Pancreas (tissue), 10 donors: ENCODE measurements around the gene TPBGL. TPM values are rescaled to one million over a fixed set of nuclear protein-coding genes. Genes with fewer than 3 reads are reported as not detected.

Source experiments
- ATAC-seq, 4 donors: fragments of 200-7000 bp; cut with Tn5 transposase; one replicate each; pipeline versions ENCODE4 v1.8.0 to v1.9.1; 2020; ENCODE audit warnings: mild to moderate bottlenecking in 4 of 4, moderate library complexity in 4 of 4
- DNase-seq, 6 donors: peaks; one replicate each; pipeline ENCODE4 v3.0.0-alpha.2; 2020
- FAIRE-seq: peaks from 2 replicates; lab custom pipeline; 2012; peaks lifted over from hg19 to GRCh38; lab: Jason Lieb, UNC
- H3K27ac ChIP-seq, 4 donors: fragments of 200-600 bp; sonication (generic); 1 replicate in 3 of 4; 2 replicates in 1 of 4; pipeline versions ENCODE4 v1.5.0 to v1.8.0; 2020
- H3K27me3 ChIP-seq, 4 donors: fragments of 200-600 bp; one replicate each; pipeline ENCODE4 v1.8.0; 2021
- H3K36me3 ChIP-seq, 3 donors: fragments of 200-600 bp; sonication (generic) in 1 of 3; one replicate each; pipeline versions ENCODE4 v1.5.0 to v1.8.0; 2020 to 2021
- H3K4me1 ChIP-seq, 3 donors: fragments of 200-600 bp; one replicate each; pipeline ENCODE4 v1.8.0; 2021
- H3K4me3 ChIP-seq, 4 donors: fragments of 200-600 bp; sonication (generic) in 2 of 4; one replicate each; pipeline versions ENCODE4 v1.5.0 to v1.8.0; 2020 to 2021
- H3K9me3 ChIP-seq, 4 donors: fragments of 200-600 bp; one replicate each; pipeline ENCODE4 v1.8.0; 2021
- CTCF ChIP-seq, 4 donors: fragments of 200-600 bp; sonication (generic) in 3 of 4; IDR thresholded peaks; one replicate each; pipeline versions ENCODE4 v1.5.0 to v1.8.0; 2021; ENCODE audit warnings: antibody characterized with exemption in 4 of 4
- WGBS, 2 donors: extraction: QIAGEN DNeasy Blood & Tissue Kit; methylation state at CpG; one replicate each; pipeline ENCODE4 v1.1.7; 2013; 5-methylcytosine and 5-hydroxymethylcytosine counted together
- intact Hi-C, 3 donors: fragments of 100-400 bp; cut with DNase I; formaldehyde crosslinking; loops; one replicate each; pipeline versions ENCODE4 v1.11.1 to v1.14.2; 2022
- polyA plus RNA-seq, 2 donors: library from polyadenylated mRNA; stranded (reverse); fragments of 200-250 nt; gene quantifications; one replicate each; pipeline ENCODE4 v1.2.3, GENCODE V29; 2013
- total RNA-seq, 6 donors: library from RNA; stranded (reverse); fragmentation: NEBNext Ultra II Directional in 4 of 6; extraction: Animal tissue kit (Norgen Biotek cat#: 25700) in 4 of 6; gene quantifications; one replicate each; pipeline versions ENCODE4 v1.2.1 to v1.2.4, GENCODE V29; 2021 to 2023
- donor health status: healthy with polysubstance abuse.
- donor health status: DM: no; HTN: no; CAD: no; lungs with moderate emphysema.
- donor health status: DM: no; HTN: no; CAD: no.
- donor health status: control.
- donor health status: control.
- donor health status: Bipolar disorder and iron deficiency.
- donor health status: DM: yes; HTN: yes; CAD: no.
- donor health status: DM: no; HTN: no; CAD: no.
- donor health status: DM: no; HTN: no; CAD: no.
- donor health status: DM: yes; HTN: yes; CAD: no.

TPBGL gene
- total and polyA plus RNA-seq, 8 donors, result 0.04 to 0.28 (median 0.09) TPM; not detected in 1

GRCh38 chr11:75291741-75292140 lies 51.2 kb downstream of the TPBGL start:
- no peak overlapping the region for H3K4me3 ChIP-seq
- no peak for DNase-seq
- 89 to 97% methylated on average over 5 to 6 of the region's 6 CpGs for WGBS, 2 donors
- H3K27ac ChIP-seq, result no peak overlapping the region
- intact Hi-C loops, result loop anchor here in 1 of 3 donors (10.0 kb wide), 1 partner anchor 63 kb away; the partner anchor contains the start of gene ARRB1
- H3K4me1 ChIP-seq, result no peaks in the 10 kb centered on the region
- TF ChIP-seq CTCF (IDR thresholded peaks at IDR 0.05), result no peak
- no peak for ATAC-seq
- no peaks in the 10 kb centered on the region for H3K9me3 ChIP-seq
- no peak for FAIRE-seq
- peaks cover 0 to 8% (median 0%) of the 10 kb centered on the region in 3 donors for H3K36me3 ChIP-seq
- no peaks in the 10 kb centered on the region for H3K27me3 ChIP-seq

- intact Hi-C loops, result loop anchor here in 1 of 3 donors (10.0 kb wide), 1 partner anchor 62 kb away; the partner anchor contains the start of gene ARRB1
- no peaks in the 10 kb centered on the region for H3K9me3 ChIP-seq
- FAIRE-seq, result no peak
- H3K27me3 ChIP-seq, result no peaks in the 10 kb centered on the region
- no peak overlapping the region for H3K27ac ChIP-seq
- TF ChIP-seq CTCF (IDR thresholded peaks at IDR 0.05), result no peak
- ATAC-seq, result no peak
- no peak overlapping the region for H3K4me3 ChIP-seq
- DNase-seq, result no peak
- WGBS, 2 donors, result 86 to 90% methylated on average over 3 of the region's 3 CpGs
- no peaks in the 10 kb centered on the region for H3K36me3 ChIP-seq
- H3K4me1 ChIP-seq, result no peaks in the 10 kb centered on the region
These were observed 52.4 kb downstream of the TPBGL start for GRCh38 chr11:75292943-75293342.

Other genes with a start within 250 kb of the TPBGL start
- gene OR2AT4, start 143.9 kb upstream of the TPBGL start, total RNA-seq, result not detected
- under 1 TPM in 1 of 2 donors, not detected in 1; under 0.01 TPM for gene OR2AT4, start 143.9 kb upstream of the TPBGL start, polyA plus RNA-seq
- gene SLCO2B1, start 89.7 kb upstream of the TPBGL start, total RNA-seq, result 10 to 100 TPM; 10.3 to 71.4 (median 31.5) TPM
- gene SLCO2B1, start 89.7 kb upstream of the TPBGL start, polyA plus RNA-seq, result 1 to 10 TPM; 3.6 to 9.7 TPM
- gene ARRB1, start 110.9 kb downstream of the TPBGL start, total RNA-seq, result 10 to 100 TPM; 30.3 to 68.1 (median 33.8) TPM
- 10 to 100 TPM in 1 of 2 donors, 1 to 10 TPM in 1; 7.8 to 12.7 TPM for gene ARRB1, start 110.9 kb downstream of the TPBGL start, polyA plus RNA-seq
- gene RPS3, start 158.7 kb downstream of the TPBGL start, total RNA-seq, result 1,000 to 10,000 TPM in 5 of 6 donors, 100 to 1,000 TPM in 1; 824 to 1,938 (median 1,523) TPM
- 1,000 to 10,000 TPM; 1,208 to 1,382 TPM for gene RPS3, start 158.7 kb downstream of the TPBGL start, polyA plus RNA-seq
- gene KLHL35, start 192.4 kb downstream of the TPBGL start, total RNA-seq, result 1 to 10 TPM in 5 of 6 donors, under 1 TPM in 1; 0.97 to 3.1 (median 1.7) TPM
- gene KLHL35, start 192.4 kb downstream of the TPBGL start, polyA plus RNA-seq, result 1 to 10 TPM; 1.7 to 2.5 TPM